ENCODE measurements around the gene GPR15. TPM values are rescaled to one million over a fixed set of nuclear protein-coding genes. Genes with fewer than 3 reads are reported as not detected.

The GPR15 gene
- total RNA-seq, 1 experiment from 2014 or later = not detected

DNA sequence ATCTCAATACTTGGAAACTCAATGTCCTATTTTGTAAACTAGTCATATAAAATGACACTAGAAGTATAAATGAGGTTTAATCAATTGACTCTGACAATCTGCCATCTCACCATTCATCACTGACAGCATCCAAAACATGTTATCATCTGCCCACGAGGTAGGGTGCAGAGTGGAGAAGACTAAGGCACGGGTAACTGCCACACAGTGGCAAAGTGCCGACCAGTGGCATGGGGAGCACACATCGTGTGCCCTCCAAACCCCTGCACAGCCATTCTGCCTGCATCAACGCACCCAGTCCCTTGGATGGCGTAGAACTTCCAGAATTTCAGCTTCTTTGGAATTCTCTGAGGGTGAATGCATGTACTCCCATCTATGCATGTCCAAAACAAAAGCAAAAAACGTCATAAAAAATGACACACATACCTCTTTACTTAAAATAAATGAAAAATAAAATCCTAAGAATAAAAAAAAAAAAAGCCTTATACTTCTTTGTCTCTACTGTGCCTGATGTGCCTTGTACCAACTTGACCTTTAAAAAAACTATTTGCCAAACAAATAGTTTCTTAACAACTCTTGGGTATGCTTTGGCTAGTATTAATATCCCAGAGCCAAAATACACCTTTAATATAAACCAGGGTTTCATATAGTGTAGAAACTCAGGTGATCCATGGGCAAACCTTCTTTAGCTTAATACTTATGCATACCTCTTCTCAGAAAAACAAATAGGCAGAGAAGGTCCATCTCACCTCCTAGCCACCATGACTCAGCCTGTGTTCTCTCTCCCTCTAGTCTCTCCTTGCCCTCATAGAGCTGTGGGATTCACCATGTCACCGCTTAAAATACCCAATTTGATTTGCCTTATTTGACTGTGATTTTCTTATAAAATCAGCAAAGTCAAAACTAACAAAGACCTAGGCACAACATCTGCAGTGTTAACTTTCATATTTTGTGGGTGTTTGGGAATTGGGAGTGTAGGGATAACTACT is 48.9 kb downstream of the GPR15 start:
- no peak for DNase-seq (ENCODE audit: low spot score)
- in situ Hi-C loops (cut with HindIII; ENCODE audit: low sequenced_read_pairs) = no loop called here

DNA sequence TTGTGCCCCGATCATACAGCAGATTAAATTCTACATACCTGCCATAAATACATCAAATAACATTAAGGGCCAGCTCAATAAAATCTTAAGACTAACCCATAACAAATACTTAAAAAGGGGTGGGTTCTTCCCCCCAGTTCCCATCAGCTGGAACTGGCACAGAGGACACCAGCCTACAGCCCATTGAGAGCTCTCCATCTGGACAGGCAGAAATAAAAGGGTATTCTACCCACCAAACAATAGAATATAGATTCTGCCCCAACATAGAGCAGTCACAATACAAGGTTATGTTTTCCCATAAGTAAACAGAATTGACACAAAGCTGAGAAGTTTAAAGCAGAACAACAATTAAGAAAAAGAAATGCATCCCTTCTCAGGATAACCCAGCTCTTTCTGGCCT is 49.7 kb downstream of the GPR15 start:
- DNase-seq (ENCODE audit: low spot score) = no peak
- in situ Hi-C loops (cut with HindIII; ENCODE audit: low sequenced_read_pairs) = no loop called here

DNA sequence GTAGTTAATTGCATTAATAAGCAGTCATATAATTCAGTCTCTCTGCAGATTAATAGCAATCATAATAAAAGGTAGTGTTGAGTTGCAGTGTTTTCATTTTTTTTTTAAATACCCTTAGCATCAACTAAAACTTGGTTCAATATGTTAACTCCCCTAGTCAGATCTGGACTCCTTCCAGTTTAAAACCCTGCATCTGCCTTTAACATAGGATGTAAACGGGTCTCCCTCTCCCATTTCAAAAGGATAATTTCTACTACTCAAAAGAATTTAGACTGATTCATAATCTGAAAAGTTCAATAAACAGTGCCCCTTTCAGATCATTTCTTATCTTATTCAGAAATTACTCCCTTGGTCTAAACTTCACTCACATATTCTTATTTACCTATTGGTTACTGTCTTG is 50.3 kb downstream of the GPR15 start:
- DNase-seq (ENCODE audit: low spot score) = no peak
- in situ Hi-C loops (cut with HindIII; ENCODE audit: low sequenced_read_pairs) = no loop called here

DNA sequence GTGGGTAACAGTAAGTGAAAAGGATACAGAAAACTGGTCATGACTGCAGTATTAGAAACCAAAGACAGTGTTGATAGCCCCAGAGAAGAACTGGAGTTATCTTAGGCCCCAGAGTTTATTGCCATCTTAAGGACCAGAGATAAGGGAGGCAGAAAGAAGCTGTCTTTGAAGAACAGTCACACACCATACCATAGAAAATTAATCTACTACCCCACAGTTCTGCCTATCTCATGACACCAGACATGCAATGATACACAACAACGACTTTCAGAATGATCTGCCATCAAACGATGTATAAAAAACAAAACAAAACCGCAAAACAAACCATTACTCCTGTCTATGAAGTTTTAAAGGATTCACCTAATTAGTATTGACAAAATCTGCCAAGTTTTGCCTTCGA is 52.0 kb downstream of the GPR15 start:
- in situ Hi-C loops (cut with HindIII; ENCODE audit: low sequenced_read_pairs) = no loop called here
- DNase-seq (ENCODE audit: low spot score) = no peak

Other genes starting within 250 kb of the GPR15 start
- gene OR5H2, start 249.5 kb upstream of the GPR15 start, total RNA-seq (2014; rRNA removed; shearing (Covaris generic)) = not detected in 2 replicates
- gene OR5K4, start 178.1 kb upstream of the GPR15 start, total RNA-seq (2014; rRNA removed; shearing (Covaris generic)) = not detected in 2 replicates
- gene OR5K3, start 141.3 kb upstream of the GPR15 start, total RNA-seq (2014; rRNA removed; shearing (Covaris generic)) = not detected in 2 replicates
- gene OR5K1, start 68.8 kb upstream of the GPR15 start, total RNA-seq (2014; rRNA removed; shearing (Covaris generic)) = not detected in 2 replicates
- gene OR5K2, start 34.3 kb upstream of the GPR15 start, total RNA-seq (2014; rRNA removed; shearing (Covaris generic)) = not detected in 2 replicates
- 25.6 and 27.2 TPM in 2 replicates for gene CLDND1, start 9.1 kb upstream of the GPR15 start, total RNA-seq (2014; rRNA removed; shearing (Covaris generic))
- 23.1 and 28.6 TPM in 2 replicates for gene CPOX, start 61.6 kb downstream of the GPR15 start, total RNA-seq (2014; rRNA removed; shearing (Covaris generic))
- gene ST3GAL6, start 231.4 kb downstream of the GPR15 start, total RNA-seq (2014; rRNA removed; shearing (Covaris generic)) = not detected in 2 replicates

Measured in G401 (cell line).